Erythroblast (primary cell): ENCODE results near the gene SOCS6.

Experiments used
- GATA1 ChIP-seq: IDR thresholded peaks from 2 replicates; pipeline ENCODE4 v1.6.1; 2011; ENCODE audit warnings: low read depth, mild to moderate bottlenecking, control low read depth, low read length, moderate library complexity
- POLR2A ChIP-seq: IDR thresholded peaks from 2 replicates; pipeline ENCODE4 v1.6.1; 2011; ENCODE audit warnings: mild to moderate bottlenecking, low read length

DNA sequence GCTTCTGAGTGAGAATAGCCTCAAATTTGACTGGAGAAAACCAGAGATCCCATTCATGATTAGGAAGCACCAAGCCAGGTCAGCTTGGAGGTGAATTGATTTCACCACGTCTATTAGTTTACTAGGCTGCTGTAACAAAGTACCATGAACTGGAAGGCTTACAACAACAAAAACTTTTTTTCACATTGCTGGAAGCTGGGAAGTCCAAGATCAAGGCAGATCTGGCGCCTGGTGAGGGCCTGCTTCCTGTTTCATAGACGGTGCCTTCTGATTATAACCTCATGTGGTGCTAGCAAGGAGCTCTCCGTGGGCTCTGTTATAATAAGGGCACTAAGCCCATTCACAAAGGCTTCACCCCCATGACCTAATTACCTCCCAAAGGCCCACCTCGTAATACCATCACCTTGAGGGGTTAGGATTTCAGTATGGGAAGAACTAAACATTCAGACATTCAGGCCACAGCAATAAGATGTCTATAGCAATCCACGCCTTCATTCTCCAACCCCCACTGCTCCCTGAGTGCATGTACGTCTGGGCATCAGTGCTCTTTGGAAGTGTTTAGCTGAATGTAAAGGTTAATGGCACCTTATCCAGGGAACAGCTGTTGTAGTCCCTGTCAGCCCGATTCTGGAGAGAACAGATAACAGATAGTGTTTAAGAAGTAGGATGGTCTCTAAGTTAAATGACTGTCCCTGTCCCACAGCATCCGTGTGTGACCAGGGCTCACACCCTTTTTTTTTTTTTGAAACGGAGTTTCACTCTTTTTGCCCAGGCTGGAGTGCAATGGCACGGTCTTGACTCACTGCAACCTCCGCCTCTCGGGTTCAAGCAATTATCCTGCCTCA, 89.2 kb downstream of the SOCS6 start:
- TF ChIP-seq POLR2A (no peak), GATA1 (no peak)
